GM12801 (cell line): ENCODE data around the gene GSE1.

ENCODE experiments used
- TF ChIP-seq, protein P1 (sequence below): IDR thresholded peaks from one replicate; pipeline ENCODE4 v1.5.1; 2011; ENCODE audit warnings: control low read depth; ENCODE audit not compliant: insufficient read length; ENCODE audit errors: extremely low read depth

Gene GSE1

DNA sequence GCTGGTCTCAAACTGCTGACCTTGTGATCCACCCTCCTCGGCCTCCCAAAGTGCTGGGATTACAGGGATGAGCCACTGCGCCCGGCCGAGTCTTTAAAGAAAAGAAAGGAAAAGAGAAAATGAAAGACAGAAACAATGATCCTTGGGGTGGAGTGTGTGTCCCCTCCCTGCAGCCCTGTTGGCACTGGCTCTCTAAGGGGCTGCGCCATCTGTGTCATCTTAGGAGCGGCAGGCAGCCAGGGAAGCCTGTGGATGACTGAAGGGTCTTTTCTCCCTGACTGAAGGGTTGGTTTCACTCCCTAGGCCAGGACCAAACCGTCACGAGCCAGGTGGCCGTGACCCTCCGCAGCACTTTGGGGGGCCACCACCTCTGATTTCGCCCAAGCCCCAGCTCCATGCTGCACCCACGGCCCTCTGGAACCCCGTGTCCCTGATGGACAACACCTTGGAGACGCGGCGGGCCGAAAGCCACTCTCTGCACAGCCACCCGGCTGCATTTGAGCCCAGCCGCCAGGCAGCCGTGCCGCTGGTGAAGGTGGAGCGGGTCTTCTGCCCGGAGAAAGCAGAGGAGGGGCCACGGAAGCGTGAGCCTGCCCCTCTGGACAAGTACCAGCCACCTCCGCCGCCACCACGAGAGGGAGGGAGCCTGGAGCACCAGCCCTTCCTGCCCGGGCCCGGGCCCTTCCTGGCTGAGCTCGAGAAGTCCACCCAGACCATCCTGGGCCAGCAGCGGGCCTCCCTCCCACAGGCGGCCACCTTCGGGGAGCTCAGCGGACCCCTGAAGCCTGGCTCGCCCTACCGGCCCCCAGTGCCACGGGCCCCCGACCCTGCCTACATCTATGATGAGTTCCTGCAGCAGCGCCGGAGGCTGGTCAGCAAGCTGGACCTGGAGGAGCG lies 48.0 kb downstream of the GSE1 start:
- TF ChIP-seq, protein P1, sequence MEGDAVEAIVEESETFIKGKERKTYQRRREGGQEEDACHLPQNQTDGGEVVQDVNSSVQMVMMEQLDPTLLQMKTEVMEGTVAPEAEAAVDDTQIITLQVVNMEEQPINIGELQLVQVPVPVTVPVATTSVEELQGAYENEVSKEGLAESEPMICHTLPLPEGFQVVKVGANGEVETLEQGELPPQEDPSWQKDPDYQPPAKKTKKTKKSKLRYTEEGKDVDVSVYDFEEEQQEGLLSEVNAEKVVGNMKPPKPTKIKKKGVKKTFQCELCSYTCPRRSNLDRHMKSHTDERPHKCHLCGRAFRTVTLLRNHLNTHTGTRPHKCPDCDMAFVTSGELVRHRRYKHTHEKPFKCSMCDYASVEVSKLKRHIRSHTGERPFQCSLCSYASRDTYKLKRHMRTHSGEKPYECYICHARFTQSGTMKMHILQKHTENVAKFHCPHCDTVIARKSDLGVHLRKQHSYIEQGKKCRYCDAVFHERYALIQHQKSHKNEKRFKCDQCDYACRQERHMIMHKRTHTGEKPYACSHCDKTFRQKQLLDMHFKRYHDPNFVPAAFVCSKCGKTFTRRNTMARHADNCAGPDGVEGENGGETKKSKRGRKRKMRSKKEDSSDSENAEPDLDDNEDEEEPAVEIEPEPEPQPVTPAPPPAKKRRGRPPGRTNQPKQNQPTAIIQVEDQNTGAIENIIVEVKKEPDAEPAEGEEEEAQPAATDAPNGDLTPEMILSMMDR: no peak

DNA sequence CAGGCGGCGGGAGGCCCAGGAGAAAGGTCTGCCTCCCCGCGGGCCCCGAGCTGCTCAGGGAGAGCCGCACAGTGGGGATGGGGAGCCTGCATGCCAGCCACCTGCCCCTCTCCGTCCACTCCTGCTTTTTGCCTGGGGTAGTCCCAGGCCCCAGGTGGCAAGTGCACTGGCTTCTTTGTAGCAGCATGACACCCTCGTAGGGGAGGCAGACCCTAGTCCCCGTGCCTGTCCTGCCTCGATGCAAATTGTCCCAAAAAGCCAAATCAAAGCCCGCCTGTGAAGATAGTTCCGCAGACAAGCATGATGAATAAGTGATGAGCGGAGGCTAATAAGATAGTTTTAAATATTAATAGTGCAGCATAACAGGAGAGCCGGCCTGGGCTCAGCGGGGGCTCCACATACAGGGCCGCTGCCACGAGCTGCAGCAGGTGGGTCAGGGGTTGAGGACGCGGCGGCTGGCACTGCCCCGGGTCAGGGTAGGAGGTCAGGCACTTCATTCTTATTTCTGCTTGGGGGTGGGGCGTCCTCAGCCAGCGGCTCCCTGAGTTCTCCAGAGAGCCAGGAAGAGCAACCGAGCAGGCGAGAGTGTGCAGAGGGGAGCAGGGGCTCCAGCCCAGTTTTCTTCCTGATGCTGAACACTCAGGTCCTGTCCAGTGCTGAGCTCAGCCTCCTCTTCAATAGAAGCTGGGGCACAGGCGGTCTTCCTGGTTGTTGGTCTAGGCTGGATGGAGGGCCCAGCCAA lies 48.8 kb downstream of the GSE1 start:
- TF ChIP-seq, protein P1: no peak

DNA sequence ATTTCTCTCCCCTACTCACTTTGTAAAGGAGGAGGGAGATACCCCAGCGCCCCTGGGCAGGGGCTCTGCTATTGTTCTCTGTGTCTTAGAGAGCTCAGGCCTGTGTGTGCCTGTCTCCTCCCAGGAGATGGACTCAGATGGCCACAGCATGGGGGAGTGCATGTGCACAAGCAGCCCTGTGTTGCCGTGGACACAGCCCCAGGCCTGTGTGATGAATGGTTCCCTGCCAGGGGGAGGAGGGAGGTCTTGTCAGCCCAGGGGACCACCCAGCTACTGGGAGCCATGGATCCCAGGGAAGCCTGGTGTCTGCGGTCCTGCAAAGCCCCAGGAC lies 49.3 kb downstream of the GSE1 start:
- TF ChIP-seq, protein P1: no peak

DNA sequence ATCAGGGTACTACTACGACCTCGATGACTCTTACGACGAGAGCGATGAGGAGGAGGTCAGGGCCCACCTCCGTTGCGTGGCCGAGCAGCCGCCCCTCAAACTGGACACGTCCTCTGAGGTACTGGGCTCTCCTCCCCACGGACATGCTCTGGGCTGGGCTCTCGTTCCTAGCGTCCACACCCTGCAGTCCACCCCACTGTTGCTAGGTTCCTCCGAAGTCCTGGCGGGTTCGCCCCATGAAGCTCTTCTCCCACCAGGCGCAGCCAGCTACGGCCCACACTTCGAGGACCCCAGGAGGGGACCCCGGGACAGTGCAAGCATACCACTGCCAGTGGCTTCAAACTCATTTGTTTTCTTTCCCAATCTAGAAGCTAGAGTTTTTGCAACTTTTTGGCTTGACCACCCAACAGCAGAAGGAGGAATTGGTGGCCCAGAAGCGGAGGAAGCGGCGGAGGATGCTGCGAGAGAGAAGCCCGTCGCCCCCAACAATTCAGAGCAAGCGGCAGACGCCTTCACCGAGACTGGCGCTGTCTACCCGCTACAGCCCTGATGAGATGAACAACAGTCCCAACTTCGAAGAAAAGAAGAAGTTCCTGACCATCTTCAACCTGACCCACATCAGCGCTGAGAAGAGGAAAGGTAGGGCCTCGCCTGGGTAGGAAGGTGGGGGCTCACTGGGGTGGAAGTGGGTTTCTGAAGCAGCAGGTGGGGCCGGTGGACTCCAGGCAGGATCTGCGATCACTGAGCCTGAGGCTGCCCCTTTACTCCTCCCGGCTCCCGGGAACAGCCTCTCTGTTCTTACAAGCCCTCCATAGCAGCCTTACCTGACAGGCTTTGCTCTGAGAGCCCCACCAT lies 50.1 kb downstream of the GSE1 start:
- TF ChIP-seq, protein P1: no peak

DNA sequence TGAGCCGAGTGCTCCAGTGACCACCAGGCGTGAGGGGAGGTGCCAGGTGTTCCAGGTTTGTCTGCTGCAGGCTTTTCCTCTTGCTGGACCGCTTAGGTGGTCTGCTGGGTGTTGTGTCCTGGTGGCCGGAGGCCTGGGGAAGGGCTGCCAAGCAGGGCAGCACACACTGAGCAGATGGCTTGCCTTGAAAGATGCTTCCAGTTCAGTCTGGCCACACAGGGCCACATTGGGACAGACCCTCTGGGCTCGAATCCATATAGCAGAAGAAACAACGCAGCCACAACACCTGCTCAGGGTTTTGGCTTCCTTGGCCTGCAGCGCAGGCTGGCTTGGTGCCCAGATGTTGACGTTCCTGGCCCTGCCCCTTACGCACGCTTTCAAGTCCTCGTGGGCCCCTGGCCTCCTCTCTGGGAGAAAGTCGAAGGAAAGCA lies 50.8 kb downstream of the GSE1 start:
- TF ChIP-seq, protein P1: no peak

DNA sequence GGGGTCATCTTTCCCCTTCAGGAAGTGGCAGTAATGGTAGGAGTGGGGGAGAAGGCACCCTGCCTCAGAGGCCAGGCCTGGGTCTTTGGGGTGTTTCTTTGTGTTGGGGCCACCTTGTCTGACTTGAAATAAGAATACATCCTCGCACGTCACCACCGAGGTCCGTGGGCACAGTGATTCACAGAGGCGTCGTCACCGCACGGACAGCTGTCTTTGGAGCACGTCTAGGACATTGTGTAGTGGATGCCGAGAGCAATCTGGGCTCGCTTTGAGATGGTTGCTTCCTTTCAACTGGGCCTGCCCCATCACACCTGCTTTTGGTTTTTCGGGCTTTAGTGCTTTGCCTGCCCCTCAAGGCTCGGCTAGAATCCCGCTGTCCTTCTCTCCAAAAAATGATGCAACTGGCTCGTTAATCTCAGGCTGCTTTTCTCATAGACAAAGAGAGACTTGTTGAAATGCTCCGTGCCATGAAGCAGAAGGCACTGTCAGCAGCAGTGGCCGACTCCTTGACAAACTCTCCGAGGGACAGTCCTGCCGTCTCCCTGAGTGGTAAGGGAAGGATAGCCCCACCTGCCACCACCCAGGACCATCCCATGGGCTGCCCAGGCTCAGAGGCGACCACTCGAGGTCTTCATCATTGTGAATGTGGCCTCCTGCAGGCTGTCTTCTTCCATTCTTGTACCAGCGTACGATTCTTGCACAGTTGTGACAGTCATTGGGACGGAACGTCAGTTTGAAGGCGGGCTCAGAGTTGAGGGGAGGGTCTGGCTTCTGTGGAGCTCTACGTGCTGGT lies 51.7 kb downstream of the GSE1 start:
- TF ChIP-seq, protein P1: no peak

DNA sequence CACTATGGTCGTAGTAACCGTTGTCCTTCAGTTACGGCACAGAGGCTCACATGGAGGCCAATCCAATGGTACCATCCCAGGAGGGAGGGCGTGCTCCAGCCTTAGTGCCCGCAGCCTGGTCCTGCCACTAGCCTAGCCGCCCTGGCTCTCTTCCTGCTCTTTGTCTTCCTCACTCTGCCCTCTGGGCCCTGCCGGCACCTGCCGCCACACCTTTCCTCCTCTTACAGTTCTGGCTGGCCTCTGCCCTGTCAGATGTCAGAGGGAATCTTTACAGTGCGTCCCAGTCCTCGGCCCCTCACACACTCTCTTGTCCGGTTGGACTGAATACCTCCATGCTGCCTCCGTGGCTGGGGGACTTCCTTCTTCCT lies 52.2 kb downstream of the GSE1 start:
- TF ChIP-seq, protein P1: no peak
